C4-2B (cell line): Measurements from ENCODE around the gene SLC4A4.
A peak's percentile ranks its signal among the peaks of the same experiment; 100 is the strongest.

Experiments
- H3K27ac ChIP-seq: fragments of 450-650 bp; 2 replicates; pipeline ENCODE4 v1.5.1; 2017
- CTCF ChIP-seq: fragments of 450-650 bp; conservative IDR thresholded peaks from 2 replicates; pipeline ENCODE4 v1.5.1; 2017; ENCODE audit warnings: mild to moderate bottlenecking
- ZFX ChIP-seq: fragments of 450-650 bp; IDR thresholded peaks from 2 replicates; pipeline ENCODE4 v1.6.1; 2017

SLC4A4 gene

GRCh38 chr4:71498625-71499024 lies 159.8 kb downstream of the SLC4A4 start:
- no peak overlapping the region for H3K27ac ChIP-seq
- TF ChIP-seq ZFX (no peak), CTCF (no peak)

- no peak overlapping the region for H3K27ac ChIP-seq
- no peak for TF ChIP-seq ZFX
Measured at GRCh38 chr4:71501992-71502391, 163.2 kb downstream of the SLC4A4 start.

GRCh38 chr4:71518283-71518989 lies 179.6 kb downstream of the SLC4A4 start:
- peak overlapping the region; percentile 29 for H3K27ac ChIP-seq
- TF ChIP-seq ZFX (no peak), CTCF (no peak)

- TF ChIP-seq ZFX (no peak), CTCF (no peak)
- no peak overlapping the region; the same call in 1 of the 2 replicates for H3K27ac ChIP-seq
Measured at GRCh38 chr4:71520308-71520707, 181.5 kb downstream of the SLC4A4 start.

GRCh38 chr4:71520850-71521249 lies 182.0 kb downstream of the SLC4A4 start:
- H3K27ac ChIP-seq: peak overlapping the region; percentile 30; the same call in 1 of the 2 replicates
- no peak for TF ChIP-seq ZFX
- no peak for TF ChIP-seq CTCF

- TF ChIP-seq ZFX (no peak), CTCF (no peak)
- no peak overlapping the region; the same call in 1 of the 2 replicates for H3K27ac ChIP-seq
Measured at GRCh38 chr4:71524756-71525155, 185.9 kb downstream of the SLC4A4 start.

GRCh38 chr4:71526637-71527406 lies 188.0 kb downstream of the SLC4A4 start:
- peak; percentile 7; the same call in 1 of the 2 replicates for TF ChIP-seq CTCF
- no peak for TF ChIP-seq ZFX
- H3K27ac ChIP-seq: no peak overlapping the region
